GM18502 (cell line): ENCODE data around the gene THSD7B.
"Not testable (repeated sequence)": the region's sequence is repeated elsewhere in the genome, so short reads cannot be mapped to it uniquely, and the experiment has no call there.

Experiments
- ATAC-seq: cut with Tn5 transposase; IDR thresholded peaks from one replicate; pipeline ENCODE4 v1.9.1; 2021; ENCODE audit warnings: mild to moderate bottlenecking; ENCODE audit not compliant: unreplicated experiment, poor library complexity

Gene THSD7B

DNA sequence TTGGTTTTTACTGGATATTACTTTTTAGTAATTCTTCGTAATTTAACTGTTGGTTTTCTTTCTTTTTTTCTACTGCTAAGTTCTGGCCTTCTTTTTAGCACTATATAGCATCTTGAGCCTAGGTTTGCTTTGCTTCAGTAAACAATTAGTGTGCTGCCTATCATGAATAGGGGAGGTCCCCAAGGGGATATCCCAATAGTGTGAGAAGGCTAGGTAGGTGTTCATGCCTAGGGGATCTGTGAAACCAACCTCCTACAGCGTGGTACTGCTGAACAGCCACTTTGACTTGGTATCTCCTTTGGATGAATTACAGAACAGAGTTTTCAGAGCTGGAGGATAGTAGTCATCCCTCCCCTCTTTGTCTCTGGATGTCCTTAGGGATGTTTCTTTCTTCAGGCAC lies 888.7 kb downstream of the THSD7B start:
- no peak for ATAC-seq

- ATAC-seq: no peak
Observed at GRCh38 chr2:137655814-137656213, 890.5 kb downstream of the THSD7B start.

GRCh38 chr2:137658433-137658832 lies 893.1 kb downstream of the THSD7B start:
- no peak for ATAC-seq

DNA sequence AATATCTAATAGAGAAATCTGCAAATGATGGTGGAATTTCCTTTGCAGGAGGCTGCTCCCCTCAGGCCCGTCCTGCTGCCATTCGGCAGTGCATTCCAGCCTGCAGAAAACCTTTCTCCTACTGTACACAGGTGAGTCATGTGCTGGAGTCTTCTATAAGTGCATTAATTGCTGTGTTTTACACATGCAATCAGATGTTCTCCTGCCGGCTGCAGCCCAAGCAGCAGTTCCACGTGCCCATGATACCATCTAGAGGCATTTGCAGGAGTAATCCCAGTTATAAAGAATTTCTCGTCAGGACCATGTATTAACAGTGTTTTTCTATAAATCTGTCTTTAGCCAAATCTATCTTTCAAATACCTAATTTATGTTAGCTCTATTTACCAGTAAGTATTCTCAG lies 894.3 kb downstream of the THSD7B start:
- no peak for ATAC-seq

DNA sequence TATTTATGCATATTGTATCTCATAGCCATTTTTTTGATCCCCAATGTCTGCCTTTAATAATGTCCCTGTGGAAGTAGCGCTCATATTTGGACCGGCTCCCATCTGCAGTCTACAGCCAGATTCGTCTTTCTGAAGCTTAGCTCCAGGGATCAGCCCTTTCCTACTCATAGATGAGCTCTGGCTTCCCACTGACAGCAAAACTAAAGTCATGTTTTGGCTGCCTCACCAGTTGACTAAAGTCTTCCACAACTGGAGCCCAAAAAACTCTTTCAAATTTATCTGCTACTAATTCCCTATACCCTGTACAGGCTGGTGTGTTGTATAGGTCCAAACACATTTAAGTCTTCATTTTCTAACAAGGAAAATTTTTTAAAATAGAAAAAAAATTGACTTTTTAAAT lies 904.8 kb downstream of the THSD7B start:
- ATAC-seq: no peak

GRCh38 chr2:137672989-137673552 lies 907.7 kb downstream of the THSD7B start:
- no peak for ATAC-seq

DNA sequence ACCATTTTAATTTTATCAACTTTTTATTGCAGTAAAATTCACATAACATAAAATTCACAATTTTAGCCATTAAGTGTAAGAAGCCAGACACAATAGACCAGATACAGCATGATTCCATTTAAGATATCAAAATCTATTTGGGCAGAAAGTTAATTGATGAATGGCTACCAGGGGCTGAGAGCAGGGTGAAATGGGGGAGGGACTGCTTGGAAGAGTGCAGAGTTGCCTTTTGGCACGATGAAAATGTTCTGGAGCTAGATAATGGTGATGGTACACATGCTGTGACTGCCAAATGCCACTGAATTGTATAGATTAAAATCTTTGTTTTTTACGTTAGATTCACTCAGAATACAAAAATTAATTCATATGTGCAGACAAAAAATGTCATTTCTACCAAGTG lies 909.6 kb downstream of the THSD7B start:
- ATAC-seq: no peak

GRCh38 chr2:137675584-137676327 lies 910.4 kb downstream of the THSD7B start:
- no peak for ATAC-seq

GRCh38 chr2:137676346-137676745 lies 911.0 kb downstream of the THSD7B start:
- ATAC-seq: no peak

GRCh38 chr2:137677466-137677865 lies 912.1 kb downstream of the THSD7B start:
- no peak for ATAC-seq

- no peak for ATAC-seq
Observed at GRCh38 chr2:137689549-137689948, 924.2 kb downstream of the THSD7B start.

GRCh38 chr2:137693534-137693933 lies 928.2 kb downstream of the THSD7B start:
- no peak for ATAC-seq

GRCh38 chr2:137696916-137697315 lies 931.6 kb downstream of the THSD7B start:
- ATAC-seq: no peak

GRCh38 chr2:137700250-137700649 lies 934.9 kb downstream of the THSD7B start:
- not testable (repeated sequence) for ATAC-seq

- no peak for ATAC-seq
Observed at GRCh38 chr2:137700681-137701080, 935.3 kb downstream of the THSD7B start.

GRCh38 chr2:137705296-137705695 lies 940.0 kb downstream of the THSD7B start:
- ATAC-seq: no peak

GRCh38 chr2:137706786-137707613 lies 941.7 kb downstream of the THSD7B start:
- ATAC-seq: no peak

DNA sequence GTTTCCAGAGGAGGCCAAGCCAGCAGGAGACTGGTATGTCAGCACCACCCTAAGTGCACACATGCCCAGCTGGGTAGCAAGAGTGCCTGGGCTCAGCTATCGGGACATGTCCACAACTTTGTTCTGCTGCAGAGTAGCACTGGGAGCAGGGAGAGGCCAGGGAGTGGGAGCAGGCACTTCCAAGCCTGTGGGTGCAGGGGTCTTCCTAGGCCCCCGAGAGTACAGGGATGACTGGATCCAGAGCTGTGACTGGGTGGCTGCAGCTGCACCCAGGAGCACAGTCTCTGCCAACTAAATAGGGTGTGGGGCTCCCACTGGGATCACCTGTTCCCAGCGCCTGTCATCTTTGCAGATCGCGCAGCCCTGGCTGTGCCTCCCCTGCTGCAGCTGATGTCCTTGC lies 943.0 kb downstream of the THSD7B start:
- no peak for ATAC-seq

- ATAC-seq: no peak
Observed at GRCh38 chr2:137715731-137716191, 950.4 kb downstream of the THSD7B start.

- ATAC-seq: no peak
Observed at GRCh38 chr2:137718786-137719185, 953.4 kb downstream of the THSD7B start.

DNA sequence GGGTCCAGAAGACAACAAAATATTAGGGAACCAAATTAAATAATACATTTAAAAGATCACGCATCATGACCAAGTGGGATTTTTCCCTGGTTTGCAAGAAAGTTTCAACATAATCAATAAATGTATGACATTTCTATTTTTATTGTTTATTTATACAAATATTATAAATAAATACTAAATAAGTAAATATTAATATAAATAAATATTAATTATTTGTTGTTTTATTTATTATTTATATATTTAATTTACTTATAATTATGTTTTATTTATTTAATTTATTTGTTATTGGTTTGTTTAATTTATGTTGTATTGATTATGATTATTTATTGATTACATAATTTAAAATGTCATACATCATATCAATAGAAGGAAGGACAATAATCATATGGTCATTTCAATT lies 956.4 kb downstream of the THSD7B start:
- ATAC-seq: no peak
